GM21619 (cell line): ENCODE data around the gene FAM98B.

ENCODE experiments used
- ATAC-seq: cut with Tn5 transposase; IDR thresholded peaks from one replicate; pipeline ENCODE4 v1.9.1; 2021; ENCODE audit not compliant: unreplicated experiment

The FAM98B gene

GRCh38 chr15:38506997-38507396 lies 53.1 kb downstream of the FAM98B start:
- no peak for ATAC-seq

GRCh38 chr15:38507570-38507969 lies 53.6 kb downstream of the FAM98B start:
- no peak for ATAC-seq

GRCh38 chr15:38508647-38509046 lies 54.7 kb downstream of the FAM98B start:
- peak; percentile 56 for ATAC-seq

- ATAC-seq = no peak
These were observed 55.2 kb downstream of the FAM98B start for GRCh38 chr15:38509152-38509551.

GRCh38 chr15:38512901-38513300 lies 59.0 kb downstream of the FAM98B start:
- no peak for ATAC-seq

- ATAC-seq = peak; percentile 80
These were observed 60.7 kb downstream of the FAM98B start for GRCh38 chr15:38514601-38515000.

GRCh38 chr15:38516626-38517025 lies 62.7 kb downstream of the FAM98B start:
- no peak for ATAC-seq

GRCh38 chr15:38517312-38517975 lies 63.5 kb downstream of the FAM98B start:
- no peak for ATAC-seq

GRCh38 chr15:38518084-38518483 lies 64.2 kb downstream of the FAM98B start:
- no peak for ATAC-seq

GRCh38 chr15:38520035-38520434 lies 66.1 kb downstream of the FAM98B start:
- ATAC-seq = no peak

- no peak for ATAC-seq
These were observed 67.4 kb downstream of the FAM98B start for GRCh38 chr15:38521316-38521715.

GRCh38 chr15:38522922-38523321 lies 69.0 kb downstream of the FAM98B start:
- ATAC-seq = no peak

GRCh38 chr15:38524156-38524555 lies 70.2 kb downstream of the FAM98B start:
- no peak for ATAC-seq

- no peak for ATAC-seq
These were observed 71.6 kb downstream of the FAM98B start for GRCh38 chr15:38525489-38525888.

GRCh38 chr15:38526158-38526557 lies 72.2 kb downstream of the FAM98B start:
- ATAC-seq = no peak

- ATAC-seq = no peak
These were observed 74.4 kb downstream of the FAM98B start for GRCh38 chr15:38528294-38528693.

GRCh38 chr15:38530113-38530512 lies 76.2 kb downstream of the FAM98B start:
- ATAC-seq = peak; percentile 63

GRCh38 chr15:38531509-38531908 lies 77.6 kb downstream of the FAM98B start:
- ATAC-seq = no peak

GRCh38 chr15:38532728-38533127 lies 78.8 kb downstream of the FAM98B start:
- no peak for ATAC-seq

GRCh38 chr15:38533416-38533915 lies 79.5 kb downstream of the FAM98B start:
- ATAC-seq = no peak

GRCh38 chr15:38533926-38534325 lies 80.0 kb downstream of the FAM98B start:
- ATAC-seq = no peak

GRCh38 chr15:38534691-38535090 lies 80.8 kb downstream of the FAM98B start:
- ATAC-seq = no peak
